ENCODE measurements around the gene GPR18.
"Not testable (repeated sequence)": the region's sequence is repeated elsewhere in the genome, so short reads cannot be mapped to it uniquely, and the experiment has no call there.

DNA sequence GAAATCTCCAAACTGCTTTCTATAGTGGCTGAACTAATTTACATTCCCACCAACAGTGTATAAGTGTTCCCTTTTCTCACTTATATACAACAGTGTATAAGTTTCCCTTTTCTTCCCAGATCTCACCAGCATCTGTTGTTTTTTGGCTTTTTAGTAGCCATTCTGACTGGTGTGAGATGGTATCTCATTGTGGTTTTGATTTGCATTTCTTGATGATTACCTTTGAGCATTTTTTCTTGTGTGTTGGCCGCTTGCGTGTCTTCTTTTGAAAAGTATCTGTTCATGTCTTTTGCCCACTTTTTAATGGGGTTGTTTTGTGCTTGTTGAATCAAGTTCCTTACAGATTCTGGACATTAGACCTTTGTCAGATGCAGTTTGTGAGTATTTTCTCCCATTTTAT is 8.6 kb downstream of the GPR18 start:
- not testable (repeated sequence) for TF ChIP-seq POLR2A, CTCF (IDR thresholded peaks at IDR 0.05)
